SK-N-SH (cell line): ENCODE measurements around the gene TBX6. TPM values are rescaled to one million over a fixed set of nuclear protein-coding genes. Genes with fewer than 3 reads are reported as not detected.

ENCODE experiments used
- CTCF ChIA-PET: fragments of 300-600, 350-600 bp; formaldehyde crosslinking; extraction: SDS; loops from one replicate; lab custom pipeline; 2021; lab: Yijun Ruan, JAX
- POLR2A ChIA-PET: fragments of 350-600 bp; sonication (Branson Sonifier 250); formaldehyde crosslinking; extraction: SDS; loops from one replicate; lab custom pipeline; 2020; ENCODE audit warnings: antibody characterized with exemption, inconsistent platforms; lab: Yijun Ruan, JAX
- DNase-seq: peaks from one replicate; pipeline ENCODE4 v3.0.0; 2012
- H2AFZ ChIP-seq: fragments of 200-600 bp; sonication (generic); 2 replicates; pipeline ENCODE4 v1.8.1; 2016; ENCODE audit warnings: antibody characterized with exemption, mild to moderate bottlenecking, low read depth
- H3F3A ChIP-seq: fragments of 200-600 bp; sonication (generic); replicated peaks from 2 replicates; pipeline ENCODE3; 2016; ENCODE audit warnings: antibody characterized with exemption, mild to moderate bottlenecking; ENCODE audit not compliant: insufficient read depth
- H3K27ac ChIP-seq, 2 experiments: fragments of 200-500 bp in 1 of 2; fragments of 200-600 bp in 1 of 2; sonication (Bioruptor generic) in 1 of 2; sonication (generic), shearing (Covaris generic) in 1 of 2; 2 replicates each; pipeline versions ENCODE4 v1.5.1 to v1.6.1; 2014 to 2016; ENCODE audit warnings: low read depth in 2 of 2, inconsistent platforms in 1 of 2, low read length in 1 of 2, mild to moderate bottlenecking in 1 of 2, mixed read lengths in 1 of 2
- H3K27me3 ChIP-seq: fragments of 200-600 bp; sonication (generic), shearing (Covaris generic); 2 replicates; pipeline ENCODE4 v1.6.1; 2016; ENCODE audit warnings: mixed run types; ENCODE audit not compliant: insufficient read depth
- H3K36me3 ChIP-seq, 2 experiments: fragments of 200-500 bp in 1 of 2; fragments of 200-600 bp in 1 of 2; sonication (Bioruptor generic) in 1 of 2; sonication (generic) in 1 of 2; replicated peaks in 1 of 2; 2 replicates each; pipeline versions ENCODE3 to v1.5.1; 2014 to 2016; ENCODE audit warnings: low read length in 1 of 2, mild to moderate bottlenecking in 1 of 2; ENCODE audit not compliant: insufficient read depth in 2 of 2, control insufficient read depth in 1 of 2
- H3K4me1 ChIP-seq, 2 experiments: fragments of 200-500 bp in 1 of 2; fragments of 200-600 bp in 1 of 2; sonication (Bioruptor generic) in 1 of 2; sonication (generic), shearing (Covaris generic) in 1 of 2; 2 replicates each; pipeline versions ENCODE4 v1.5.1 to v1.6.1; 2014 to 2016; ENCODE audit warnings: low read depth in 1 of 2, low read length in 1 of 2, mixed run types in 1 of 2; ENCODE audit not compliant: insufficient read depth in 2 of 2, control insufficient read depth in 1 of 2
- H3K4me2 ChIP-seq: fragments of 200-600 bp; sonication (generic), shearing (Covaris generic); 2 replicates; pipeline ENCODE4 v1.6.1; 2017; ENCODE audit warnings: mixed run types
- H3K4me3 ChIP-seq, 2 experiments: fragments of 200-500 bp in 1 of 2; fragments of 200-600 bp in 1 of 2; sonication (Bioruptor generic) in 1 of 2; sonication (generic), shearing (Covaris generic) in 1 of 2; 2 replicates each; pipeline versions ENCODE4 v1.5.1 to v1.8.1; 2014 to 2016; ENCODE audit warnings: low read depth in 2 of 2, inconsistent platforms in 1 of 2, low read length in 1 of 2, mild to moderate bottlenecking in 1 of 2, mixed read lengths in 1 of 2, moderate library complexity in 1 of 2
- H3K79me2 ChIP-seq: fragments of 200-600 bp; sonication (generic); 2 replicates; pipeline ENCODE4 v1.8.1; 2017; ENCODE audit warnings: mild to moderate bottlenecking; ENCODE audit not compliant: insufficient read depth
- H3K9ac ChIP-seq: fragments of 200-600 bp; sonication (generic); 2 replicates; pipeline ENCODE4 v1.6.1; 2017; ENCODE audit warnings: mixed run types
- H3K9me2 ChIP-seq: fragments of 200-600 bp; sonication (generic); 2 replicates; pipeline ENCODE4 v1.6.1; 2017; ENCODE audit warnings: mixed run types
- H3K9me3 ChIP-seq: fragments of 200-600 bp; sonication (generic); 2 replicates; pipeline ENCODE4 v1.6.1; 2017; ENCODE audit warnings: mixed run types, mild to moderate bottlenecking, moderate library complexity
- H4K20me1 ChIP-seq: fragments of 200-600 bp; sonication (generic); 2 replicates; pipeline ENCODE4 v1.6.1; 2017; ENCODE audit warnings: mild to moderate bottlenecking, mixed run types; ENCODE audit not compliant: insufficient read depth
- EP300 ChIP-seq, 2 experiments: IDR thresholded peaks; 2 replicates each; pipeline versions ENCODE4 v1.4.0 to v1.6.1; 2012; ENCODE audit warnings: borderline replicate concordance in 1 of 2, low read depth in 1 of 2, low read length in 1 of 2
- EZH2phosphoT487 ChIP-seq: fragments of 200-600 bp; sonication (generic); IDR thresholded peaks from 2 replicates; pipeline ENCODE4 v1.6.1; 2017; ENCODE audit warnings: low read depth, mixed run types, mild to moderate bottlenecking, antibody characterized with exemption, moderate library complexity, borderline replicate concordance
- FOXM1 ChIP-seq: IDR thresholded peaks from 2 replicates; pipeline ENCODE4 v1.4.0; 2012; ENCODE audit warnings: low read depth, mild to moderate bottlenecking
- MAX ChIP-seq: IDR thresholded peaks from 2 replicates; pipeline ENCODE4 v1.4.0; 2012; ENCODE audit warnings: low read depth
- MXI1 ChIP-seq: IDR thresholded peaks from 2 replicates; pipeline ENCODE4 v1.6.1; 2012; ENCODE audit warnings: mild to moderate bottlenecking, low read depth, low read length, improper control_type of control experiment
- NRF1 ChIP-seq: IDR thresholded peaks from 2 replicates; pipeline ENCODE4 v1.6.1; 2012; ENCODE audit warnings: low read depth, mild to moderate bottlenecking, low read length
- PBX3 ChIP-seq: IDR thresholded peaks from 2 replicates; pipeline ENCODE4; 2012
- POLR2AphosphoS5 ChIP-seq: IDR thresholded peaks from 2 replicates; pipeline ENCODE4 v1.6.1; 2012; ENCODE audit warnings: low read depth, low read length
- REST ChIP-seq: IDR thresholded peaks from 2 replicates; pipeline ENCODE4 v1.6.1; 2012; ENCODE audit warnings: mild to moderate bottlenecking, low read depth, low read length, moderate library complexity
- RFX5 ChIP-seq: IDR thresholded peaks from 2 replicates; pipeline ENCODE4 v1.6.1; 2012; ENCODE audit warnings: mild to moderate bottlenecking, improper control_type of control experiment, low read length
- SIN3A ChIP-seq: IDR thresholded peaks from 2 replicates; pipeline ENCODE4 v1.6.1; 2012; ENCODE audit warnings: low read depth, mild to moderate bottlenecking, low read length, moderate library complexity, borderline replicate concordance
- SMC3 ChIP-seq: IDR thresholded peaks from 2 replicates; pipeline ENCODE4 v1.6.1; 2012; ENCODE audit warnings: low read depth, low read length, improper control_type of control experiment
- TAF1 ChIP-seq: IDR thresholded peaks from 2 replicates; pipeline ENCODE4 v1.6.1; 2012; ENCODE audit warnings: low read depth, mild to moderate bottlenecking, low read length, moderate library complexity, borderline replicate concordance
- TCF12 ChIP-seq: IDR thresholded peaks from 2 replicates; pipeline ENCODE4 v1.4.0; 2012
- ZBTB33 ChIP-seq: IDR thresholded peaks from 2 replicates; pipeline ENCODE4 v1.4.0; 2012; ENCODE audit warnings: low read depth, borderline replicate concordance
- WGBS: methylation state at CpG from one replicate; pipeline ENCODE4 v1.1.6; 2017; ENCODE audit warnings: low lambda C conversion rate; 5-methylcytosine and 5-hydroxymethylcytosine counted together
- polyA plus RNA-seq, 3 experiments: library from polyadenylated mRNA; depleted of rRNA; stranded (reverse); fragments of >200 nt; gene quantifications; 2 replicates each; pipeline ENCODE4 v1.2.3, GENCODE V29; 2012

Gene TBX6
- polyA plus RNA-seq, 1 of the 3 experiments (the other 2 are of a cell fraction): 0.18 TPM

GRCh38 chr16:30053376-30054015 lies 38.2 kb downstream of the TBX6 start:
- WGBS: 5% methylated on average over 19 of the region's 19 CpGs
- DNase-seq: no peak
- POLR2A ChIA-PET: interaction anchor here (1.0 to 2.6 kb wide), 5 partner anchors 10 to 39 kb away, joined by 4 to 19 read pairs (median 7); partner anchors contain the start of genes ALDOA and TBX6

GRCh38 chr16:30052671-30053372 lies 38.9 kb downstream of the TBX6 start:
- Histone ChIP-seq H3K4me1 (peaks cover 5% of the 10 kb centered on the region in 2 experiments; a peak in 2 of 4 replicates), H3K27ac (peak overlapping the region; percentile 58 to 70; a peak in 3 of 4 replicates), H3K79me2 (peaks cover 36% of the 10 kb centered on the region; the same call in 1 of the 2 replicates), H2AFZ (peak overlapping the region; percentile 94), H3K9me3 (no peaks in the 10 kb centered on the region), H3K36me3 (peaks cover 0 to 5% of the 10 kb centered on the region in 2 experiments), H3K27me3 (no peaks in the 10 kb centered on the region), H3K9me2 (no peaks in the 10 kb centered on the region), H4K20me1 (no peaks in the 10 kb centered on the region), H3K9ac (peak overlapping the region; percentile 92), H3K4me3 (peak overlapping the region; percentile 68 to 97), H3F3A (peaks cover 22% of the 10 kb centered on the region), H3K4me2 (peak overlapping the region; percentile 97)
- WGBS: 13% methylated on average over 21 of the region's 58 CpGs
- POLR2A ChIA-PET: interaction anchor here (1.0 to 2.6 kb wide), 5 partner anchors 10 to 40 kb away, joined by 4 to 19 read pairs (median 7); partner anchors contain the start of genes ALDOA and TBX6
- peak; percentile 97 for DNase-seq
- CTCF ChIA-PET: interaction anchor here (0.9 to 4.6 kb wide), 9 partner anchors 10 to 236 kb away, joined by 3 to 24 read pairs (median 4); partner anchors contain the start of genes TBX6 and TLCD3B
- TF ChIP-seq EP300 (IDR thresholded peaks at IDR 0.05; ENCODE audit: borderline replicate concordance in 1 of 2, low read depth in 1 of 2, low read length in 1 of 2) (peak; percentile 26 to 33; a peak in 2 of 4 replicates), REST (peak; percentile 73; the same call in 1 of the 2 replicates), SIN3A (peak; percentile 98), NRF1 (0 out of 2 replicates have a peak, but pooled peaks have one; percentile 25), FOXM1 (peak; percentile 50; the same call in 1 of the 2 replicates), TCF12 (no peak), SMC3 (no peak), MXI1 (peak; percentile 90), ZBTB33 (peak; percentile 81; the same call in 1 of the 2 replicates), RFX5 (peak; percentile 61; the same call in 1 of the 2 replicates), EZH2phosphoT487 (no peak), PBX3 (peak; percentile 46; the same call in 1 of the 2 replicates), TAF1 (peak; percentile 35; the same call in 1 of the 2 replicates), MAX (peak; percentile 99), POLR2AphosphoS5 (peak; percentile 51; the same call in 1 of the 2 replicates)

More at GRCh38 chr16:30053376-30054015, 38.2 kb downstream of the TBX6 start:
- peak overlapping the region; percentile 92 for H3K9ac ChIP-seq
- no peaks in the 10 kb centered on the region for H3K9me3 ChIP-seq
- H3F3A ChIP-seq: peaks cover 22% of the 10 kb centered on the region
- H3K4me3 ChIP-seq: peak overlapping the region; percentile 68 to 97
- H2AFZ ChIP-seq: peak overlapping the region; percentile 83
- H4K20me1 ChIP-seq: no peaks in the 10 kb centered on the region
- peaks cover 5% of the 10 kb centered on the region in 2 experiments; a peak in 2 of 4 replicates for H3K4me1 ChIP-seq
- no peaks in the 10 kb centered on the region for H3K27me3 ChIP-seq
- peak overlapping the region; percentile 97 for H3K4me2 ChIP-seq
- H3K79me2 ChIP-seq: peaks cover 36% of the 10 kb centered on the region; the same call in 1 of the 2 replicates
- CTCF ChIA-PET: interaction anchor here (0.9 to 4.6 kb wide), 8 partner anchors 10 to 237 kb away, joined by 3 to 24 read pairs (median 4); partner anchors contain the start of genes TBX6 and TLCD3B
- H3K27ac ChIP-seq: peak overlapping the region; percentile 58 to 70; a peak in 2 of 4 replicates
- TF ChIP-seq SIN3A (0 out of 2 replicates have a peak, but pooled peaks have one; percentile 40), EZH2phosphoT487 (no peak)
- H3K36me3 ChIP-seq: peaks cover 0 to 5% of the 10 kb centered on the region in 2 experiments
- no peaks in the 10 kb centered on the region for H3K9me2 ChIP-seq
